SU-DHL-6 (cell line): ENCODE measurements around the gene PRRX2.

ENCODE experiments used
- H2AFZ ChIP-seq: fragments of 200-600 bp; sonication (generic); 2 replicates; pipeline ENCODE4 v1.6.1; 2014; ENCODE audit warnings: low read depth, mild to moderate bottlenecking, moderate library complexity, mixed read lengths, antibody characterized with exemption, low read length; ENCODE audit not compliant: severe bottlenecking
- H3F3A ChIP-seq: fragments of 200-600 bp; shearing (Covaris generic); 2 replicates; pipeline ENCODE4 v1.6.0; 2016; ENCODE audit warnings: antibody characterized with exemption, mild to moderate bottlenecking; ENCODE audit not compliant: insufficient read depth
- H3K27ac ChIP-seq: fragments of 200-600 bp; sonication (generic); 2 replicates; pipeline ENCODE4 v1.5.1; 2016; ENCODE audit warnings: low read depth, mild to moderate bottlenecking, low read length, moderate library complexity, mixed read lengths
- H3K27me3 ChIP-seq: fragments of 200-600 bp; sonication (generic), shearing (Covaris generic); 2 replicates; pipeline ENCODE4 v1.6.0; 2014; ENCODE audit warnings: mild to moderate bottlenecking, low read length
- H3K36me3 ChIP-seq: fragments of 200-600 bp; sonication (generic); 2 replicates; pipeline ENCODE4 v1.6.1; 2014; ENCODE audit warnings: mild to moderate bottlenecking, low read length, mixed read lengths
- H3K4me2 ChIP-seq: fragments of 300-600, 200-600 bp; shearing (Covaris generic), sonication (generic); 2 replicates; pipeline ENCODE4 v1.6.0; 2014; ENCODE audit warnings: low read length, low read depth, mild to moderate bottlenecking; ENCODE audit not compliant: poor library complexity, severe bottlenecking
- H3K4me3 ChIP-seq: fragments of 200-600 bp; sonication (generic); 2 replicates; pipeline ENCODE4 v1.5.1; 2014; ENCODE audit warnings: antibody characterized with exemption, low read length, mild to moderate bottlenecking, mixed read lengths; ENCODE audit not compliant: insufficient read depth, poor library complexity, severe bottlenecking
- H3K79me2 ChIP-seq: fragments of 200-600 bp; sonication (generic); 2 replicates; pipeline ENCODE4 v1.6.1; 2014; ENCODE audit warnings: mild to moderate bottlenecking, low read length, moderate library complexity; ENCODE audit not compliant: insufficient read depth
- H3K9ac ChIP-seq: fragments of 200-600 bp; sonication (generic); 2 replicates; pipeline ENCODE4 v1.7.0; 2014; ENCODE audit warnings: mild to moderate bottlenecking, low read length
- H3K9me2 ChIP-seq: fragments of 200-600 bp; sonication (generic); replicated peaks from 2 replicates; pipeline ENCODE4 v1.6.1; 2014; ENCODE audit warnings: low read length; ENCODE audit not compliant: insufficient read depth
- H3K9me3 ChIP-seq: fragments of 200-600 bp; sonication (generic); 2 replicates; pipeline ENCODE4 v1.6.1; 2014; ENCODE audit warnings: low read length, mixed read lengths; ENCODE audit not compliant: insufficient read depth
- H4K20me1 ChIP-seq: fragments of 200-600 bp; sonication (generic); 2 replicates; pipeline ENCODE4 v1.6.1; 2014; ENCODE audit warnings: low read depth, mild to moderate bottlenecking, antibody characterized with exemption, low read length, moderate library complexity, mixed read lengths
- EZH2phosphoT487 ChIP-seq: fragments of 200-600 bp; sonication (generic), shearing (Covaris generic); conservative IDR thresholded peaks from 2 replicates; pipeline ENCODE4 v1.6.1; 2018; ENCODE audit warnings: mild to moderate bottlenecking, antibody characterized with exemption, low read length, moderate library complexity, mixed read lengths
- TF ChIP-seq, protein P1 (sequence below): fragments of 200-600 bp; sonication (generic); IDR thresholded peaks from one replicate; pipeline ENCODE4 v1.5.1; 2017; ENCODE audit warnings: antibody characterized with exemption, mild to moderate bottlenecking, low read length, moderate library complexity; ENCODE audit not compliant: insufficient read depth, poor library complexity, severe bottlenecking

The PRRX2 gene

GRCh38 chr9:129762985-129763926, 97.8 kb downstream of the PRRX2 start:
- Histone ChIP-seq H3K79me2 (no peaks in the 10 kb centered on the region), H3K9me2 (no peaks in the 10 kb centered on the region), H3K36me3 (no peaks in the 10 kb centered on the region), H3K4me2 (no peak overlapping the region), H2AFZ (no peak overlapping the region), H3K4me3 (no peak overlapping the region), H3K27me3 (no peaks in the 10 kb centered on the region), H3K9me3 (no peaks in the 10 kb centered on the region), H3F3A (no peaks in the 10 kb centered on the region), H3K9ac (no peak overlapping the region), H3K27ac (no peak overlapping the region), H4K20me1 (no peaks in the 10 kb centered on the region)
- TF ChIP-seq EZH2phosphoT487 = no peak
- TF ChIP-seq, protein P1, sequence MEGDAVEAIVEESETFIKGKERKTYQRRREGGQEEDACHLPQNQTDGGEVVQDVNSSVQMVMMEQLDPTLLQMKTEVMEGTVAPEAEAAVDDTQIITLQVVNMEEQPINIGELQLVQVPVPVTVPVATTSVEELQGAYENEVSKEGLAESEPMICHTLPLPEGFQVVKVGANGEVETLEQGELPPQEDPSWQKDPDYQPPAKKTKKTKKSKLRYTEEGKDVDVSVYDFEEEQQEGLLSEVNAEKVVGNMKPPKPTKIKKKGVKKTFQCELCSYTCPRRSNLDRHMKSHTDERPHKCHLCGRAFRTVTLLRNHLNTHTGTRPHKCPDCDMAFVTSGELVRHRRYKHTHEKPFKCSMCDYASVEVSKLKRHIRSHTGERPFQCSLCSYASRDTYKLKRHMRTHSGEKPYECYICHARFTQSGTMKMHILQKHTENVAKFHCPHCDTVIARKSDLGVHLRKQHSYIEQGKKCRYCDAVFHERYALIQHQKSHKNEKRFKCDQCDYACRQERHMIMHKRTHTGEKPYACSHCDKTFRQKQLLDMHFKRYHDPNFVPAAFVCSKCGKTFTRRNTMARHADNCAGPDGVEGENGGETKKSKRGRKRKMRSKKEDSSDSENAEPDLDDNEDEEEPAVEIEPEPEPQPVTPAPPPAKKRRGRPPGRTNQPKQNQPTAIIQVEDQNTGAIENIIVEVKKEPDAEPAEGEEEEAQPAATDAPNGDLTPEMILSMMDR = no peak

GRCh38 chr9:129765764-129766317, 100.4 kb downstream of the PRRX2 start:
- Histone ChIP-seq H2AFZ (no peak overlapping the region), H3K27ac (no peak overlapping the region)

GRCh38 chr9:129768486-129768885, 103.0 kb downstream of the PRRX2 start:
- Histone ChIP-seq H3K36me3 (no peaks in the 10 kb centered on the region), H2AFZ (no peak overlapping the region), H3K4me2 (no peak overlapping the region), H3K4me3 (no peak overlapping the region), H4K20me1 (no peaks in the 10 kb centered on the region), H3K9me2 (no peaks in the 10 kb centered on the region), H3K9me3 (no peaks in the 10 kb centered on the region), H3K27ac (no peak overlapping the region), H3F3A (no peaks in the 10 kb centered on the region), H3K9ac (no peak overlapping the region), H3K27me3 (no peaks in the 10 kb centered on the region), H3K79me2 (no peaks in the 10 kb centered on the region)
- no peak for TF ChIP-seq EZH2phosphoT487
- TF ChIP-seq, protein P1 = no peak

More at GRCh38 chr9:129765764-129766317, 100.4 kb downstream of the PRRX2 start:
- Histone ChIP-seq H3K9me2 (no peaks in the 10 kb centered on the region), H3K27me3 (no peaks in the 10 kb centered on the region), H3K4me3 (no peak overlapping the region), H3K9me3 (no peaks in the 10 kb centered on the region), H4K20me1 (no peaks in the 10 kb centered on the region), H3K9ac (no peak overlapping the region), H3K4me2 (no peak overlapping the region), H3K79me2 (no peaks in the 10 kb centered on the region), H3F3A (no peaks in the 10 kb centered on the region), H3K36me3 (no peaks in the 10 kb centered on the region)
- TF ChIP-seq EZH2phosphoT487 = no peak

DNA sequence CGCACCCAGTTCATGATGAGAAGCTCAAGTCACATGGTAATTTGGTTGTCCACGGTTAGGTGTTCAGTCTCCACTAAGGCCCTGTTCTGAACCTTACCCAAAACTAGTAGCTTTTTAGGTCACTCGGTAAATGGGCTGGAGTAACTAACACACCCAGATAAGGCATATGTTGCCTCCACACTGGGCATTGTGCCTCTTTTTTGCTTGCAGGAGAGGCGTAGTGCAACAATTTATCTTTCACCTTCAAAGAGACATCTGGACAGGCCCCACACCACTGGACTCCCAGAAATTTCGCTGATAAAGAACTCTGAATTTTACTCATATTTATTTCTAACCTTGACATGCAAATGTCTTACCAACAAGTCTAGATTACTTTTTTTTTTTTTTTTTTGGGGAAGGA, 104.2 kb downstream of the PRRX2 start:
- TF ChIP-seq, protein P1 = no peak
- no peak for TF ChIP-seq EZH2phosphoT487
- Histone ChIP-seq H4K20me1 (no peaks in the 10 kb centered on the region), H3K27ac (no peak overlapping the region), H3F3A (no peaks in the 10 kb centered on the region), H3K4me2 (no peak overlapping the region), H3K36me3 (no peaks in the 10 kb centered on the region), H3K9me2 (no peaks in the 10 kb centered on the region), H3K9ac (no peak overlapping the region), H3K27me3 (no peaks in the 10 kb centered on the region), H3K79me2 (no peaks in the 10 kb centered on the region), H3K9me3 (no peaks in the 10 kb centered on the region), H2AFZ (no peak overlapping the region), H3K4me3 (no peak overlapping the region)
